GM18909 (cell line): ENCODE results near the gene CDC42.

Experiments used
- ATAC-seq: cut with Tn5 transposase; IDR thresholded peaks from one replicate; pipeline ENCODE4 v1.9.1; 2021; ENCODE audit warnings: mild to moderate bottlenecking; ENCODE audit not compliant: unreplicated experiment, poor library complexity

The CDC42 gene

DNA sequence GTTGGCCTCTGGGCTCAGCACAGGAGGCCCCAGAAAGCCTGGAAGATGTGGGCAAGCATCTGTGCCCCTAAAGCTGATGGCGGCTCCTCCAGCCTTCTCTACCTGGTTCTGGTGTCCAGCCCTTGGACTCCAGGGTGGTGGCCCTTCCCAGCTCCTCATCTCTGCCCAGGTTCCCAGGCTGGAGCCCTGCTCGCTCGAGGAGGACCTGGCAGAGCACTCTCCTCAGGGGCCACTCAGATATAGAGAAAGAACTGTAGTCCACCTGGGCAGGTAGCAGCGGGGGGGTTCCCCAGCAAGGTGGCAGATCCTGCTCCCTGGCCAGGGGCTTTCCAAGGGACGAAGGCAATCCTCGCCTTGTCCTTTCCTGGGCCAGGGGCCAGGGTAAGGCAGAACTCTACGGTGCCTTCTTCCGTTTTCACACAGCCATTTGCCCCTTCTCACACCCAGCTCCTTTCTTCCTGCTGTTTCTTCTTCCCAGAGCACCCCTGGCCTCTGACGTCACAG, 71.4 kb downstream of the CDC42 start:
- no peak for ATAC-seq

DNA sequence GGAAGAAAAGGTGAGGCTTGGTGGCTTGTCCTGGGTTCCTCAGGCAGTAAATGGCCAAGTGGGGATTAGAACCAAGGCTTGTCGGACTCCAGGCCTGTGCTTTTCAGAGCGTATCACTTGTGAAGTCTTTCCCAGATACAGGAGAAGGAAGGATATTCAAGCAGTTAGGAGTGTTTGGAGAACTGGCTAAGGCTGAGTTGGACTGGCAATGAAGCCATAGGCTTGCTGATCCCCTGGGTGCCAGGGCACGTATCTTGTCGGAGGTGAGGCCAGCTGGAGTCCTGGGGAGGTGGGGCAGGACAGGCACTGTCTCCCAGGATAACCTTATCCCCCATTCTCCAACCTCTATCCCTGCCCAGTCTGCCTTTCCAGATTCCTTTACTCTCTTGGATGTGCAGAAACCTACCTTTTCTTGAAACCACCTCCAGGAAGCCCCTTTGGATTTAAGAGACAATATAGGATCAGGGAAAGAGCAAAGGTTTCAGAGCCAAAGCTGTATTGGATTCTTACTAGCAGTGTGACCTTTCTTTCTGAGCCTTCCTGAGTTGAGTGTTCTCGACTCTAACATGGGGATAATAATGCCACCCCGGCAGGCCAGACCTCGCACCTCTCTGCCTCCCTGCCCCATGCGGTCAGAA, 72.2 kb downstream of the CDC42 start:
- no peak for ATAC-seq

DNA sequence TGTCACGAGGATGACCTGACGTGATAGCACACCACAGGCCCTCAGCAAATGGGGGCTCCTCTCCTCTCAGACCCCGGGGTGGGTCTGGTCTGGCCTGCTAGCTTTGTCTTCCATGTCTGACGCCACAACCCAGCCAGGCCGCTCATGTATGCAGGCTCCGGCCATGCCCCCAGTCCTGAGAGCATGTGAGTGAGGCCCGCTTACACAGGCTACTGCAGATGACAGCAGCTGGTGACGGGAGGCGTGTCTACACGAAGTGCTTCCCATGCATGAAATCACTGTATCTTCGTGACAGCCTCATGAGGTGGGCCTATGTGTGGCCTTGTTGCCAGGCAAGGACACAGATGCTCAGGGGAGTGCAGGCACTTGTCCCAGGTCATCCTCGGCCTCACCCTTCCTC, 74.0 kb downstream of the CDC42 start:
- ATAC-seq = no peak

DNA sequence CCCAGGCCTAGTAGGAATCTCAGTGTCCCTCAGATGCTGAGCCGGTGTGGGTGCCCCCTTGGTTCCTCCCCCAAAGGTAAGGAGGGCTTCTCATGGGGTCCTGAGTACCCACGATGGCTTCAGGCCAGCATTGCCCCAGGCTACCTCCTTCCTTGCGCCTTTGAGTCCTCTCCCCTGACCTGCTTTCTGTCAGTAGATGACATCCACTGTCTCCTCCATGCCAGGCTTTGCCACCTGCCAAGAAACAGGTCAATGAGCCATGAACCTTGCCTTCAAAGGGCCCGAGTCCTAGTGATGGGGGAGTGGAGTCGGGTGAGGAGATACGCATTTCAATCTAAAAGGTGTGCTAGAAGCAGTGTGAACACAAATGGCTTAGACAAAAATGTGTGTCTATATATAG, 74.7 kb downstream of the CDC42 start:
- no peak for ATAC-seq

DNA sequence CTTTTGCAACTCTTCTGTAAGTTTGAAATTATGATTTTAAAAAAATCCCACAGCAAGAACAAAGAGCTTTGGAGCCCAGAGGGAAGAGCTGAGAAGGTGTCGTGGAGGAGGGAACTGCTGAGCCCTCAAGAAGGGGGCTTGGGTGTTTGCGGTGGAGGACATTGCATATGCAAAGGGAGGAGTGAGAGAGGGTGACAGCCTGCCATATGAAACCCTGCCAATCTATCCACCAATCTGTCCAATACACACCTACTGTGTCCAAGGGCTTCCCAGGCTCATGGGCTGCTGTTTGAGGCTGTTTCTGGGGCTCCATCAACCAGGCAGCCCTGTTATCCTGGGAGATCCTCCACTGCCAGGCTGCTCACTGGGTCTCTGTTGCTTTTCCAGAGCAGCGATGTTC, 75.2 kb downstream of the CDC42 start:
- ATAC-seq = no peak

DNA sequence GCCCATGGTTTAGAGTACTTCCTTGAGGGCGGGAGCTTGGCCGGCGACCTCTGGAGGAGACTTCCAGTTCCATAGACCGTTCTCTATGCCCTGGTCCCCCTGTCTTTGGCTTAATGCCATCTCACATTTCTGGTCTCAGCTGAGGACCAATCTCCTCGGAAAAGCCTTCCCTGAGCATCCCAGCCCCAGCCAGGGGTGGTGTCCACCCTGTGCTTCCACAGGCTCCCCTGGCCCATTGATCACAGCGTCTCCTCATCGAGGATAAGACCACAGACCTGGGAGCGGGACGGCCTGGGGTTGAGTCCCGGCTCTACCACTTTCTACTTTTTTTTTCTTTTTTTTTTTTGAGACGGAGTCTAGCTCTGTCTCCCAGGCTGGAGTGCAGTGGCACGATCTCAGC, 75.9 kb downstream of the CDC42 start:
- no peak for ATAC-seq

DNA sequence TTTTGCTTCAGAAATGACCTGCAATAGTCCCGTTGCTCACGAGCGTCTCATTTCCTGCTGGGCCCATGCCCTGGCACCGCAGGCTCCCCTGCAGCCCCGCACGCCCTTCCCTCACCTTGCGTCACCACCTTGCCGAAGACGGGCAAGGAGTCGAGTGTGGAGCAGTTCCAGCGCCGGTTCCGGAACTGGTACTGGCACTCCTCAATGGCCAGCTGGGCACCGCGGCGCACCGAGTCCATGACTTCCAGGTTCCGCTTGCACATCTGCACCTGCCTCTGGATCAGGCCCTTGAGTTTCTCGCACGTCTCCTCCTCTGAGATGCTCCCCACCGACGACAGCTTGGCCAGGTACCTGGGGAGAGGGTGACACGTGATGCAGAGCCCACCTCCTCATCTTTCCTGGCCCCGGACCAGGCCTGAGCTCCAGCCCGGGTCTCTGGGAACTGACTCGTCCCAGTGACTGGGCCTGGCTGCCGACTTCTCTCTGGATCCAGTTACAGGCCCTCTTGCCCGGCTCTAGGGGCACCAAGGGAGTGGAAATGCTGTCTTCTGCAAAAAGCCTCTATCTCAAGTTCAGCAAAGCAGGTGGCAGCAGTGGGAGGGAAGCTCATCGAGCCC, 77.1 kb downstream of the CDC42 start:
- no peak for ATAC-seq

DNA sequence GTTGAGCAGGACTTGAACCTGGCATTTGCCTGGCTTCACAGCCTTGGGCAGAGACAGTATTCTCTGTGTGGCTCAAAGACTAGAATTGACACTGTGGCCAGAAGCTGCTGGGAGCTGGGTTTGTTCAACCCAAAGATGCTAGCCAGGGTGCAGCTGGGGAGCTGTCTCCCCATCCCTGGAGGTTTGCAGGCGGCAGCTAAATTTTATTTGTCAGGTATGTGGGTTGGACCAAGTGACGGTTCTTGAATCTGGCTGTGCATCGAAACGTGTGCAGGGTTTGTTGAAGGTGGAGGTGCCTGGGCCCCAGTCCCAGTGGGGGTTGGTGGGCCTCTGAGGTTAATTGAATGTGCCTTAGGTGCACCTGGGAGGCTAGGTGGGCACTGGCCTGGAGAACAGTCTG, 78.6 kb downstream of the CDC42 start:
- no peak for ATAC-seq

DNA sequence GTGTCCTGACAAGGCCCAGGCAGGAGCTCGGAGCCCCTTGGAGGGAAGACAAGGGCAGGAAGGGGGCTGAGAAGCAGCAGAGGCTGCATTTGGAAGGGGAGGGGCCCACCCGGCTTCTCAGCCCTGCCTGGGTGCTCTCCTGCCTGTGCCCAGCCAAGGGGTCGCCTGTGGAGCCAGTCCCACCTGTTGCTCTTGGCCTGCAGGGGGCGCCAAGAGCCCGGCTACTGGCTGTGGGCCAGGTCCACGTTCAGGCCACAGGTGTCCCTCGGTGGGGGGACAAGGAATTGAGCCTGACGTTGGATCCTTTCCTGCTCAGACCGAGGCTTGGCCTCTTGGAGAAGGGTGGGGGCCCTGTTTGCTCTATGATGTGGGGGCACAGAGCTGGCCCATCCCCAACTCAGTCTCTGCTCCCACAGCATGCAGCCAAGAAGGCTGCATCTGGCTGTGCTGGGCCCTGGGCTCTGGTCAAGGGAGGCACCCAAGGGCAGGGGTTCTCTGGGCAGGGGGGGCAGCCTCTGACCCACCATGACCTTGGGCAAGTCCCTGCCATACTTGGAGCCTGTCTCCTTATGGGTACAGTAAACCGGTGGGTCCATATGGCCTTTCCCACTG, 79.5 kb downstream of the CDC42 start:
- no peak for ATAC-seq

DNA sequence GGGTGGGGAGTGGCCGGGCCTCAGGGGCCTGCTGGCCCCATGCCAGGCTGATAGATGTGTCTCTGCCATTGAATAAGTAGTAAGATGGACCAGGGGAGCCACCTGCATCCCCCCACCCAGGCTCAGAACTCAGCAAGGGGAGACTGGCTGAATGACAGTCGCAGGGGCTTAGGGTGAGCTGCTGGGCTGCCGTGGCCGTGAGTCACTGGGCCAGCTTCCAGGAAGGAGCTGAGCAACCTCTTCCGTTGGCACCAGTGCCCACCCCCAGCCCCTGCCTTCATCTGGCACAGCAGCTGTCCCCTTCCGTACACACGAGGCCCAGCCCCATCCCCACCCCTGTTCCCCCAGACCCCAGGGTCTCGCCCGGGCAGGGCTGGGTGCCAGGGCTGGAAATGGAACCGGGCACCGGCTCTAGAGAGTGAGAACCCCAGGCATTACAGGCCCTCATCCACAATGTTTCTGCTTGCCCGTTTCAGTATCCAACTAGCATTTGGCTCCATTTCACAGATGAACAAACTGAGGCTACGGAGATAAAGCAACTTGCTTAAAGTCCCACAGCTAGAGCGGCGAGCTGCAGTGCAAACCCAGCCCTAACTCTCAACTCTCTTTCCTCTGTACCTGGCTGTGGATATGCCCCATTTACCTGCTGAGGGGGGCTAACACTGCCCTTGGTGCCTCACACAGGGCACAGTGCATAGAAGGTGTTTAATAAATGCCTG, 80.2 kb downstream of the CDC42 start:
- no peak for ATAC-seq

DNA sequence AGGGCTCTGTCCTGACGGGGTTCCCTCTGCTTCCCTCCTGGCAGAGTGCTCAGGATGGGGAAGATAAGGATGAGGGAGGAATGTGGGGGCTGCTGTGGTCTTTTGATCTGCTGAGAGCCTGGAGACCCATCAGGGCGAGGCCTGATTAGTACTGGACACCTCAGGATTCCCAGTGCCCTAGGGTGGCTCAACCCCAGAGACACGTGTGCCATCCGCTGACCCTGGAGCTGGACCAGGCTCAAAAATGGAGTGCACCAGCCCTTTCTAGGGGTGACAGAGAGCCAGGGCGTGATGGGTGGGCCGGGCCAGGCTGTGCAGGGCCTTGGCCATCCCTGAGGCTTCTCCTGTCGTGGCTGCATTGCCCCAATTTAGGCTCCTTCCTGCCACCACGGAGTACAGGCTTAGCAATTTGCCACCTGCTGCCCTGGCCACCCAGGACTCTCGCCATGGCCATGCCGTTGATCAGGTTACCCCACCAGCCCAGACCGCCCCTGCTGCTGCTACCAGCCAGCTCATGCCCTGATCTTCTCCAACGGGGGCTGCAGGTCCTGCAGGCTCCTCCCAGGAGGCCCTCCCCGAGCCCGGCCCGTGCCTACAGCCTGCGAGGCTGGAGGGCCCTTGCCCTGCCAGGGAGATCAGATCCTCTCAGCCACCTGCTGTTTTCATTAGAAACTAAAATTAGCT, 80.9 kb downstream of the CDC42 start:
- ATAC-seq = no peak

DNA sequence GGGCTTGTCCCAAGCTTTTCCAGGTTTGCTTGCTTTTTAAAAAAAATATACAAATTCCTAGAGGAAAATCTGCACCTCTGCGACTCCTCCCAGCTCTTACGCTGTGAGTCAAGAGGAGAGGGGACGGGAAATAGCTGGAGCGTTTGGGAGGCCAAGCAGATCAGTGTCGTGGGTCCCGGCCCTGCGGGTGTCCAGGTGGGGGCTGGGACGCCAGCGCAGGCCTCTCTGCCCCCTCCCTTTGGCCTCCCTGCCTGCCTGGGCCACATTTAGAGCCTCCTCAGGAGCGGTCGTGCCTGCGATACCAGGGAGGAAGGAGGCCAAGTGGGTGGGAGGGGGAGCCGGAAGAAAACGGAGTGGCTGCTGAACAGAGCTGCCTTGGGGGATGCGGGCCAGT, 81.4 kb downstream of the CDC42 start:
- ATAC-seq = no peak

DNA sequence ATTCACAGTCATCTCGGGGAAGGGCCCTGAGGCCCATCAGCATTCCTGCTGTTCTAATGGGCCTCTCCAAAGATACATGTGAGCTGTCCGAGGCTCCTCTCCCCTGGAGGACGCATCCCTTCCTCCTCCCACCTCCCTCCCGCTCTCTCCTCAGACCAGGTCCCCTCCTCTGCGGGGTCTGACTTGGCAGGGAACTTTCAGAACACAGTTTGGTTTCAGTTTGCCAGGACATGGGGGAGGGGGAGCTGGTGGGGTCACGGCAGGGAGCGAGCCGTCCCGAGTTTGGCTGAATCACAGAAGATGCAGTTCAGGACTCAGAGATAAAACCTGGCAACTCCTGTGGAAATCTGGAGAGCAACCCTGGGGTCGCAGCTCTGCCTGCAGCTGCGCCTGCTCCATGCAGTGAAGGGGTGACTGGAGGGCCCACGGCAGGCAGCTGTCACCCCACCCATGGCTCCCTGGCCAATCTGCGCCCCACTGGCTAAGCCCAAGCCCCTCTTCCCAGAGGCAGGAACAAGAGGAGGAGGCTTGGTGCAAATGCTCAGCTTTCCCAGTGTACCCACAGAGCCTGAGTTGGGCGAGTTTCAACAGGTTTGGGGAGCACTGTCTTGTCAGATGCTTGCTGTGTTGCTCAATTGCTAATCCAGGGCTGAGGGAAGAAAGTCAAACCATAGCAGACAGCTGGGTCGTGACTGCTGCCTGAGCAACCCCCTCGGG, 84.7 kb downstream of the CDC42 start:
- ATAC-seq = no peak

DNA sequence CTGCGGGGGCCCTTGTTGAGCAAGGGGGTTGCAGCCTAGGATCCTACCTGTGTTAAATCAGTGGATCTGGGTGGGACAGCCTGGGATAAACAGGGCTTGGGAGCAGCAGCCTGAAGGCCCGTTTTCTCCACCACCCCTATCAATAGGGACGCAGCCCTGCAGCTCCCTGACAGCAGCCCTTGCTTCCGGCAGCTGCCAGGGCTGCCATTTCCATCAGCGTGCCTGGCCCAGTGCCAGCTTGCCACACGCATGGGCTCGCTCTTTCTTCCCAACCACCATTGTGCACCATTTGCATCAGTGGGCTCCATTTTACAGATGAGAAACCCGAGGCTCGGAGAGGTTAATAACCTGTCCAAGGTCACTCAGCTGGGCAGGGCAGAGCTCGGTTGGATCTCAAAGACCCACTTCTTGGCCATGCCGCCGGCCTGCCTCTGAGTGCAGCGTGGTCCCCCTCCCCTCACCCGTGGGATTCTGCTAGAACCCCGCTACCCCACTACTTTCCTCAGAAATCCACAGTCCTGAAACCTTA, 86.6 kb downstream of the CDC42 start:
- no peak for ATAC-seq

DNA sequence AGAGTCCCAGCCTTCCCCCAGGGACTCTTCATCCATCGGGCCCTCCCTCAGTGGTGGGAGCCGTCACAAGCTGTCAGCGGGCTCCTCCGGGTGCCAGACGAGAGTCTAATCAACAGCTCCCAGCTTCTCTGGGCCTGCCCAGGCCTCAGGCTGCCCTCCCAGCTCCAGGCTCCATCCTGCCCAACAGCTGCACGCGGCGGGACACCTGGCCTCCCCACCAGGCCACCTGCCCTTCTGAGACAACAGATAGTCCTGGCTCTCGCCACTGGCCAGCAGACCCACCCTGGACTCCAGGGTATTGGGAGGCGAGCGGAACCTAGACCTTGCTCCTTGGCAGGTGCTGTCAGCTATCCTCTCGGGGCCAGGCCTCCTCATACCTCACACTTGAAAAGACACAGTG, 87.3 kb downstream of the CDC42 start:
- ATAC-seq = no peak
